ENCODE data around the gene GNAZ.
A peak's percentile ranks its signal among the peaks of the same experiment; 100 is the strongest.
"Not testable (repeated sequence)": the region's sequence is repeated elsewhere in the genome, so short reads cannot be mapped to it uniquely, and the experiment has no call there.

The GNAZ gene

GRCh38 chr22:23070418-23071229, at the start of gene GNAZ:
GNAZ (plus strand) TSS chr22:23070519; CDS start chr22:23095696, 25,177 bp downstream.
- DNase-seq = no peak

- DNase-seq = no peak
These were observed 49.5 kb upstream of the GNAZ start for GRCh38 chr22:23020659-23021293.

DNA sequence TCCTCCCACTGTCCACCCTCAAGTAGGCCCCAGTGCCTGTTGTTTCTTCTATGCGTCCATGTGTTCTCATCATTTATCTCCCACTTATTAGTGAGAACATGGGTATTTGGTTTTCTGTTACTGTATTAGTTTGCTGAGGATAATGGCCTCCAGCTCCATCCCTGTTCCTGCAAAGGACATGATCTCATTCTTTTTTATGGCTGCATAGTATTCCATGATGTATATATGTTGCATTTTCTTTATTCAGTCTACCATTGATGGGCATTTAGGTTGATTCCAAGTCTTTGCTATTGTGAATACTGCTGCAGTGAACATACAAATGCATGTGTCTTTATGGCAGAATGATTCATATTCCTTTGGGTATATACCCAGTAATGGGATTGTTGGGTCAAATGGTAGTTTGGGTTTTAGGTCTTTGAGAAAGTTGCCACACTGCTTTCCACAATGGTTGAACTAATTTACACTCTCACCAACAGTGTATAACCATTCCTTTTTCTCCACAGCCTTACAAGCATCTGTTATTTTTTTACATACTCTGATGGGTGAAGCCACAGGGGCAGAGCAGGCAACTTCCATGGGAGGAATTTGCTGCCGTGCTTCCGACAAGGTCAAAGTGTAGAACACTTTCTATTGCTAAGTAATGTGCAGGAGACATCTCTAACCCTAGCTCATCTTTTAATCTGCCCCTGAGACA, 48.5 kb upstream of the GNAZ start:
- not testable (repeated sequence) for DNase-seq

GRCh38 chr22:23023294-23023693, 47.0 kb upstream of the GNAZ start:
- no peak for DNase-seq

DNA sequence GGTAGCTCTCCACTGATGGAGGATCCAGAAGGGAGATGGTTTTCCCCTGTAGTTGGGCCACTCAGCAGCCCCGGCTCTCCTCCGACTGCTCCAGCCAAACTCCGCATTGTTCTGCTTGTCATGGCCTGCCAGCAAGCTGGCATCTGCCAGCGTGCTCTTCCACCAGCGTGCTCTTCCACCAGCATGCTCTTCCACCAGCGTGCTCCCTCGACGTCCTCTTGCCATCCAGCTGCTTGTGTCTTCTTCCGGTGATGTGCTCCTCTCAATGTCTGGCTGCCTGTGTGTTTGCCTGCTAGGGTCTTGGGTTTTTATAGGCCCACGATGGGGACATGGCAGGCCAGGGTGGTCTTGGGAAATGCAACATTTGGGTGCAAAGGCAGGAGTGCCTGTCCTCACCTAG, 43.5 kb upstream of the GNAZ start:
- DNase-seq = no peak

DNA sequence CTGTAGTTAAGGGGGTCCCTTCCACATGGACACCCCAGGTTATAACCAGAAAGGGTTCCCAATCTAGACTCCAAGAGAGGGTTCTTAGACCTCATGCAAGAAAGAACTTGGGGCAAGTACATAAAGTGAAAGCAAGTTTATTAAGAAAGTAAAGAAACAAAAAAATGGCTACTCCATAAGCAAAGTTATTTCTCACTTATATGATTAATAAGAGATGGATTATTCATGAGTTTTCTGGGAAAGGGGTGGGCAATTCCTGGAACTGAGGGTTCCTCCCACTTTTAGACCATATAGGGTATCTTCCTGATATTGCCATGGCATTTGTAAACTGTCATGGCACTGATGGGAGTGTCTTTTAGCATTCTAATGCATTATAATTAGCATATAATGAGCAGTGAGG, 42.5 kb upstream of the GNAZ start:
- DNase-seq = not testable (repeated sequence)

DNA sequence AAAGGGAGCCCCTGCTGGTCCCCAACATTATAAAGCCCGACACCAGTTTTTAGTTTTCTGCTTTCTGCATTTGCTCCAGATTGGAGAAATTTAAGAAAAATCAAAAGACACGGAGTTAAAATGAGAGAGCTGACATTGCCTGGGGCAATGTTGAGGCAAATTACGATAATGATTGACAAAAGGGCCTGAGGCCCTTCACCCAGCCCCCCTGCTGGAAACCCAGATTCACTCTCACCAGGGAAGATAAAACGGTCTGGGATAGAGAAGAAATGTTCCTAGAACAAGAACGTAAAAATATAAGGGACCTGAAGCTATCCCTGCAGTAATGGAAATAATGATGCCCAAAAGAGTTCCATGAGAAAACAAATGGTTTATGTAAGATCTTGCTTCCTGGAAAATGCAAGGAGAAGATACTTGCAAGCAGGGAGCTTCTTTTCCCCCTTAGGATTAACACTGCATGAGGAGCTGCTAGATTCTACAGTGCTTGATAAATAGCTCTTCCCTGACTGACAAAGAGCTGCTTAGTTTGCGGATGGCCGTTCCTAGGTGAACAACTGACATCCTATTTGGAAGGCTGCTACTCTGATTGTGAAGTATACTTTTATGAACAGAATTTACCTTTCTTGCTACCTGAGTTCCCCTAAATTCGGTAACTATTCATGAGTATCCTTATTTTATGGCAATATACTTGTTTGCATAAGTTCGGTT, 40.6 kb upstream of the GNAZ start:
- no peak for DNase-seq

GRCh38 chr22:23031381-23031780, 38.9 kb upstream of the GNAZ start:
- DNase-seq = no peak

- no peak for DNase-seq
These were observed 38.5 kb upstream of the GNAZ start for GRCh38 chr22:23031786-23032185.

- no peak for DNase-seq
These were observed 37.7 kb upstream of the GNAZ start for GRCh38 chr22:23032658-23033057.

DNA sequence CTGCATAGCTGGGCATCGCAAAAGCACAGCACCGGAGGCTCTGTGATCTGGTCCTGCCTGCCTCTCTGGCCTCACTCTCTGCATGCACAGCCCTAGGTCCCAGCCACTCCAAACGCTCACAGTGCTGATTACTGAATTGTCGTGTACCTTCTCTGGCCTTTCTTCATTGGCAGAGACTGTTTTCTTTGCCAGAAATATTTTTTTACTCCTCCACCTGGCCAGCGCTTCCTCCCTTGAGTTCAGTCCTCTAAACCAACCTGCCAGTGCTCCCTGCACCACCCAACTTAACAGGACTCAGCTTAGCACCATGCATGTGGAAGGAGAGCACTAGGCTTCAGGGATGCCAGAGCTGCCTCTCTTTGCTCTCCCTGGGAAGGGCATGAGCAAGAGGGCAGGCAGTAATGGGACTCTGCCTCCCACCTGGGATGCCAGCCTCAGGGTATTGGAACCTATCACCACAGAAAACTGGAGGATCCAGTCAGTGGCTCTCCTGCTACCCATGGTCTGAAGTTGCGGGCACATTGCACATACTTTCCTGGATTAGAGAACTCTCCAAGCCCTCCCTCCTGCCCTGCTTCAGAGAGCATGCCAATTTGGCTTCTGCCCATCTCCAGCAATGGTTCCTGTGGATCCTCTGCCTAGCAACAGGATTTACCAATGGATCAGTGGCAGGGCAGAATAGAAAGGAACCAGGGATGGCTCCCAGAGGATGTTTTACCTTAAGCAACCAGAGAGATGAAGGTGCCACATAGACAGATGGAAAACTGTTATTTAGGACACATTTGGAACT, 37.0 kb upstream of the GNAZ start:
- no peak for DNase-seq

GRCh38 chr22:23034621-23035556, 35.4 kb upstream of the GNAZ start:
- DNase-seq = no peak

DNA sequence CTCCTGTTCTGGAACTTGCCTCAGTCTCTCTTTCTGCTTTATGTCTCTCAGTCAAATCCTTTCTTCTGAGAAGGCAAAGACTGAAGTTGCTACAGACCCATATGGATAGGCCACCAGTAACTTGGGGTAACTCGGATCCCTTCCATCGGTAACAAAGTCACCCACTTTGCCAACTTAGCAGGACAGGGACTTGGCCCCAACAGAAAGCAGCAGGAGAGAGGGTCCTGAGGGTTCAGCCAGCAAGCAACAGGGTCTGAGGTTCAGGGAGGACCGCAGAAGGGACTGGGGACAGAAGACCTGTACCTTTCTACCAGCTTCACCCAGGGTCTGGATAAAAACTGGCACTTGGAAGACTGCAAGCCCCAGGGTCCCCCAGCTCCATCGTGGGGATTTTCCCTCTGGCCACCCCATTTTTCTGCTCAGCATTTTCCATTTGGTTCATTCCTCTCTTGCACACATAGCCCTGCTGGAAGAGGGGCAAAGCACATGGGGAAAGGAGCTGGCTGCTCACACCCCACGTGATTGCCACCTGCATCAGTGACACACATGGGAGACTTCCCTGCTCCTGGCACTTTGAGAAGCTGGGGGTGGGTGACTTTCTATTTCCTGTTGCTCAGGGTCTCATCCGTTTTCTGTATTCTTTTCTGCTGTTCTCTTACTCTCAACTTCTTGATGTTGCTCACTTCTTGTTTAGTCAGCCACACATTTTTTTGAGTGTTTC, 34.6 kb upstream of the GNAZ start:
- no peak for DNase-seq

GRCh38 chr22:23036684-23037428, 33.5 kb upstream of the GNAZ start:
- DNase-seq = peak; percentile 27

GRCh38 chr22:23037429-23038333, 32.6 kb upstream of the GNAZ start:
- DNase-seq = no peak

GRCh38 chr22:23038334-23038642, 32.0 kb upstream of the GNAZ start:
- DNase-seq = no peak

GRCh38 chr22:23038902-23039301, 31.4 kb upstream of the GNAZ start:
- no peak for DNase-seq

DNA sequence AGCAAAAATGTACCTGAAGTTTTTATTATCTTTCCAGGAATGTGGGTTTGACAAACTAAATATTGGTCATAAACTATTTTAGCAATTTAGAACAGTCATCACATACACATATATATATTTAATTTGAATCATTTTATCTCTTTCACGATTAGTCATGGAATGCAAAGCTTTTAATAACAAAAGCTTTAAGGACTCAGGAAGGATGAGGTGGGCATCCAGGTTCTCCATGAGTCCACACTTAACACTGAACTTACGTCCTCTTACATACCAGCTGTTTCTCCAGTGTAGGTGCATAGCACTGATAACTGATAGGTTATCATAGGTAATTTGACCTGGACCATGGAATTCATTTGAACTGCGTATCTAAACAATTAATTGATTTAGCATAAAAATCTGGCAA, 28.1 kb upstream of the GNAZ start:
- DNase-seq = no peak

DNA sequence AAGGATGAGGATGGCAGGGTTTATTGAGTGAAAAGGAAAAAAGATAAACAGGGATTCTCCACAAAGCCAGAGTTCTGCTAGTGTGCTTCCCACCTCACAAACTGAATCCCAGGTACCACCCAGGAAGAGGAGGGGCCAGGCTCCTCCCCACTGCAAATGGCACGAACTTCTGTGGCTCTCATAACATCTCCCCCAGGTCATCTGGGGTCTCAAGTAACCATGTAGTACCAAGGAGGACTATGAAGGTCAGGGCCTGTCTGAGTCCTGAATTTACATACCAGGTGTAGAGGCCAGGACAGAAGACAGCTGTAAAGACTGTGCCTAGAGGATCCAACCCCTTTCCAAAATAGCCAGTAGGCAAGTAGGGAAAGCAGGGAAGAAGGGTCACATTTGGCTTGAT, 25.7 kb upstream of the GNAZ start:
- DNase-seq = no peak

All from HCEC 1CT (cell line).